Liver (tissue), 9 donors: ENCODE data around the gene MKNK2. TPM values are rescaled to one million over a fixed set of nuclear protein-coding genes. Genes with fewer than 3 reads are reported as not detected.

ENCODE experiments used
- DNase-seq: peaks from one replicate; pipeline ENCODE4 v3.0.0-alpha.2; 2017; ENCODE audit warnings: low spot score
- H3K27ac ChIP-seq, 2 donors: one replicate each; pipeline ENCODE4 v1.7.0; 2013; ENCODE audit warnings: inconsistent platforms in 2 of 2, low read length in 2 of 2, control low read depth in 1 of 2, low read depth in 1 of 2, mild to moderate bottlenecking in 1 of 2
- H3K27me3 ChIP-seq, 4 donors: one replicate each; pipeline versions ENCODE4 v1.6.1 to v1.7.0; 2013; ENCODE audit warnings: low read length in 3 of 4, inconsistent platforms in 1 of 4, mild to moderate bottlenecking in 1 of 4, moderate library complexity in 1 of 4; ENCODE audit not compliant: control insufficient read depth in 4 of 4, insufficient read depth in 4 of 4
- H3K36me3 ChIP-seq, 4 donors: one replicate each; pipeline versions ENCODE4 v1.6.1 to v1.7.0; 2013; ENCODE audit warnings: low read length in 3 of 4, mild to moderate bottlenecking in 3 of 4, low read depth in 1 of 4, moderate library complexity in 1 of 4; ENCODE audit not compliant: control insufficient read depth in 4 of 4, insufficient read depth in 3 of 4
- H3K4me1 ChIP-seq, 4 donors: one replicate each; pipeline versions ENCODE4 v1.6.1 to v1.7.0; 2013; ENCODE audit warnings: low read length in 3 of 4, mild to moderate bottlenecking in 3 of 4, moderate library complexity in 1 of 4; ENCODE audit not compliant: control insufficient read depth in 4 of 4, insufficient read depth in 4 of 4
- H3K4me3 ChIP-seq, 3 donors: one replicate each; pipeline versions ENCODE4 v1.6.1 to v1.7.0; 2013; ENCODE audit warnings: low read length in 3 of 3, control low read depth in 1 of 3, low read depth in 1 of 3, mild to moderate bottlenecking in 1 of 3
- H3K9ac ChIP-seq, 2 donors: one replicate each; pipeline ENCODE4 v1.7.0; 2013; ENCODE audit warnings: low read length in 2 of 2, mild to moderate bottlenecking in 2 of 2, moderate library complexity in 2 of 2, control low read depth in 1 of 2, low read depth in 1 of 2
- H3K9me3 ChIP-seq, 4 donors: one replicate each; pipeline versions ENCODE4 v1.6.1 to v1.7.0; 2013; ENCODE audit warnings: low read length in 3 of 4; ENCODE audit not compliant: control insufficient read depth in 4 of 4
- ATF3 ChIP-seq: IDR thresholded peaks from 2 replicates; pipeline ENCODE4 v1.6.1; 2016; ENCODE audit warnings: antibody characterized with exemption
- CTCF ChIP-seq: fragments of 150-350 bp; IDR thresholded peaks from 2 replicates; pipeline ENCODE4 v1.5.1; 2017; ENCODE audit warnings: improper control_type of control experiment, low read depth, low read length; ENCODE audit not compliant: missing input control
- EGR1 ChIP-seq, 2 donors: IDR thresholded peaks; 2 replicates each; pipeline ENCODE4 v1.6.1; 2016 to 2018; ENCODE audit warnings: antibody characterized with exemption in 2 of 2, low read depth in 2 of 2
- FOXA1 ChIP-seq: IDR thresholded peaks from 2 replicates; pipeline ENCODE4 v1.6.1; 2016; ENCODE audit warnings: antibody characterized with exemption
- FOXA2 ChIP-seq: IDR thresholded peaks from 2 replicates; pipeline ENCODE4 v1.6.1; 2016; ENCODE audit warnings: antibody characterized with exemption
- GABPA ChIP-seq, 2 donors: IDR thresholded peaks in 1 of 2; conservative IDR thresholded peaks in 1 of 2; 2 replicates each; pipeline ENCODE4 v1.6.1; 2016; ENCODE audit warnings: antibody characterized with exemption in 2 of 2, mild to moderate bottlenecking in 1 of 2, moderate library complexity in 1 of 2
- HNF4A ChIP-seq, 2 donors: conservative IDR thresholded peaks; 2 replicates each; pipeline ENCODE4 v1.6.1; 2016; ENCODE audit warnings: antibody characterized with exemption in 2 of 2, mild to moderate bottlenecking in 2 of 2
- HNF4G ChIP-seq: IDR thresholded peaks from 2 replicates; pipeline ENCODE4 v1.6.1; 2016; ENCODE audit warnings: antibody characterized with exemption
- JUND ChIP-seq, 2 donors: IDR thresholded peaks; 2 replicates each; pipeline ENCODE4 v1.6.1; 2016; ENCODE audit warnings: antibody characterized with exemption in 2 of 2
- MAX ChIP-seq: IDR thresholded peaks from 2 replicates; pipeline ENCODE4 v1.6.1; 2016; ENCODE audit warnings: antibody characterized with exemption
- RXRA ChIP-seq, 2 donors: IDR thresholded peaks; 2 replicates each; pipeline ENCODE4 v1.6.1; 2017 to 2018; ENCODE audit warnings: antibody characterized with exemption in 2 of 2, mild to moderate bottlenecking in 1 of 2
- SP1 ChIP-seq: IDR thresholded peaks from 2 replicates; pipeline ENCODE4 v1.6.1; 2018; ENCODE audit warnings: antibody characterized with exemption, mild to moderate bottlenecking
- TAF1 ChIP-seq: conservative IDR thresholded peaks from 2 replicates; pipeline ENCODE4 v1.6.1; 2016; ENCODE audit warnings: antibody characterized with exemption, mild to moderate bottlenecking
- ZBTB33 ChIP-seq: IDR thresholded peaks from 2 replicates; pipeline ENCODE4 v1.6.1; 2016; ENCODE audit warnings: antibody characterized with exemption
- WGBS: extraction: QIAGEN DNeasy Blood & Tissue Kit; methylation state at CpG from one replicate; pipeline ENCODE4 v1.1.7; 2013; 5-methylcytosine and 5-hydroxymethylcytosine counted together
- polyA plus RNA-seq, 2 donors: library from polyadenylated mRNA; stranded (reverse) in 1 of 2; unstranded in 1 of 2; fragments of 200-250 nt in 1 of 2; fragments of >200 nt in 1 of 2; fragmentation: Nextera tagmentation in 1 of 2; extraction: Ambion mirVana in 1 of 2; gene quantifications; one replicate each; pipeline versions ENCODE4 v1.2.1 to v1.2.3, GENCODE V29; 2013 to 2015
- total RNA-seq, 2 donors: library from RNA; depleted of rRNA; stranded (reverse); fragments of >200 nt; gene quantifications; one replicate each; pipeline ENCODE4 v1.2.3, GENCODE V29; 2014
- donor health status: healthy.
- donor health status: healthy.
- donor health status: healthy.
- donor health status: healthy.
- donor health status: healthy.

Gene MKNK2
- total and polyA plus RNA-seq, 4 donors = 24.7 to 105 (median 46.4) TPM

- peaks cover 0 to 11% (median 3%) of the 10 kb centered on the region in 4 donors for H3K36me3 ChIP-seq
- H3K4me3 ChIP-seq = no peak overlapping the region
- peaks cover 3 to 20% (median 9%) of the 10 kb centered on the region in 4 donors for H3K4me1 ChIP-seq
- 81% methylated on average over 9 of the region's 9 CpGs for WGBS
- H3K9ac ChIP-seq = no peak overlapping the region
- no peak overlapping the region for H3K27ac ChIP-seq
- TF ChIP-seq SP1 (no peak), ZBTB33 (no peak), HNF4A (conservative IDR thresholded peaks at IDR 0.05) (no peak), FOXA2 (no peak), FOXA1 (no peak), HNF4G (no peak), JUND (IDR thresholded peaks at IDR 0.05) (no peak), TAF1 (no peak), ATF3 (no peak), EGR1 (IDR thresholded peaks at IDR 0.05; ENCODE audit: low read depth in 2 of 2) (no peak), CTCF (no peak), GABPA (IDR thresholded peaks at IDR 0.05 in 1 of 2, conservative IDR thresholded peaks at IDR 0.05 in 1 of 2) (no peak), RXRA (IDR thresholded peaks at IDR 0.05) (no peak)
- no peak for DNase-seq
- H3K27me3 ChIP-seq = no peaks in the 10 kb centered on the region
- H3K9me3 ChIP-seq = peaks cover 0 to 9% (median 2%) of the 10 kb centered on the region in 4 donors
Measured at GRCh38 chr19:2033825-2034159, 17.3 kb downstream of the MKNK2 start.

- 95% methylated on average over 6 of the region's 6 CpGs for WGBS
- Histone ChIP-seq H3K4me1 (peaks cover 3 to 21% (median 11%) of the 10 kb centered on the region in 4 donors), H3K27ac (no peak overlapping the region), H3K4me3 (no peak overlapping the region), H3K9ac (no peak overlapping the region), H3K27me3 (no peaks in the 10 kb centered on the region), H3K9me3 (peaks cover 0 to 9% (median 2%) of the 10 kb centered on the region in 4 donors), H3K36me3 (peaks cover 0 to 6% (median 0%) of the 10 kb centered on the region in 4 donors)
- TF ChIP-seq HNF4G (no peak), RXRA (IDR thresholded peaks at IDR 0.05) (no peak), SP1 (no peak), MAX (no peak), FOXA1 (no peak), ZBTB33 (no peak), EGR1 (IDR thresholded peaks at IDR 0.05; ENCODE audit: low read depth in 2 of 2) (no peak), FOXA2 (no peak), CTCF (no peak), JUND (IDR thresholded peaks at IDR 0.05) (no peak)
- no peak for DNase-seq
Measured at GRCh38 chr19:2033115-2033824, 17.8 kb downstream of the MKNK2 start.
